SJSA1 (cell line): ENCODE results near the gene ITIH1. TPM values are rescaled to one million over a fixed set of nuclear protein-coding genes. Genes with fewer than 3 reads are reported as not detected.

ENCODE experiments used
- DNase-seq, 2 experiments: peaks; one replicate each; pipeline ENCODE4 v3.0.0-alpha.2; 2015 to 2020; ENCODE audit warnings: low spot score in 2 of 2, low read depth in 1 of 2
- H3K27ac ChIP-seq: fragments of 250-450 bp; sonication (Bioruptor Pico); 2 replicates; pipeline ENCODE4 v1.5.1; 2020; ENCODE audit warnings: mild to moderate bottlenecking, moderate library complexity
- H3K27me3 ChIP-seq: fragments of 250-450 bp; sonication (Bioruptor Pico); replicated peaks from 2 replicates; pipeline ENCODE4 v1.5.1; 2020; ENCODE audit warnings: mild to moderate bottlenecking, moderate library complexity
- H3K36me3 ChIP-seq: fragments of 250-450 bp; sonication (Bioruptor Pico); 2 replicates; pipeline ENCODE4 v1.5.1; 2020; ENCODE audit warnings: mild to moderate bottlenecking
- H3K4me1 ChIP-seq: fragments of 250-450 bp; sonication (Bioruptor Pico); replicated peaks from 2 replicates; pipeline ENCODE4 v1.6.1; 2021; ENCODE audit warnings: mild to moderate bottlenecking
- H3K4me3 ChIP-seq: fragments of 250-450 bp; sonication (Bioruptor Pico); 2 replicates; pipeline ENCODE4 v1.5.1; 2020; ENCODE audit warnings: mild to moderate bottlenecking
- H3K9me3 ChIP-seq: fragments of 250-450 bp; sonication (Bioruptor Pico); replicated peaks from 2 replicates; pipeline ENCODE4 v1.5.1; 2020; ENCODE audit warnings: mild to moderate bottlenecking
- total RNA-seq: library from RNA; depleted of rRNA; stranded (reverse); fragments of >200 nt; shearing (Covaris generic); gene quantifications from 2 replicates; pipeline ENCODE4 v1.2.3, GENCODE V29; 2014

ITIH1 gene
- total RNA-seq, 1 experiment from 2014 or later, result not detected

- no peaks in the 10 kb centered on the region for H3K4me1 ChIP-seq
- no peaks in the 10 kb centered on the region for H3K9me3 ChIP-seq
- H3K36me3 ChIP-seq, result no peaks in the 10 kb centered on the region
- H3K27ac ChIP-seq, result no peak overlapping the region
- DNase-seq, result no peak
- no peak overlapping the region for H3K4me3 ChIP-seq
- H3K27me3 ChIP-seq, result no peaks in the 10 kb centered on the region
These were observed 13.3 kb downstream of the ITIH1 start for GRCh38 chr3:52790741-52791140.

- Histone ChIP-seq H3K4me1 (no peaks in the 10 kb centered on the region), H3K27me3 (no peaks in the 10 kb centered on the region), H3K36me3 (no peaks in the 10 kb centered on the region), H3K27ac (no peak overlapping the region), H3K4me3 (no peak overlapping the region), H3K9me3 (no peaks in the 10 kb centered on the region)
- DNase-seq, result no peak
These were observed 14.0 kb downstream of the ITIH1 start for GRCh38 chr3:52791366-52791765.

- DNase-seq, result no peak
- no peaks in the 10 kb centered on the region for H3K4me1 ChIP-seq
- H3K36me3 ChIP-seq, result no peaks in the 10 kb centered on the region
- no peaks in the 10 kb centered on the region for H3K27me3 ChIP-seq
- H3K4me3 ChIP-seq, result no peak overlapping the region
- no peak overlapping the region for H3K27ac ChIP-seq
- no peaks in the 10 kb centered on the region for H3K9me3 ChIP-seq
These were observed 14.5 kb downstream of the ITIH1 start for GRCh38 chr3:52791928-52792327.

GRCh38 chr3:52792413-52792812, 15.0 kb downstream of the ITIH1 start:
- Histone ChIP-seq H3K27ac (no peak overlapping the region), H3K4me3 (no peak overlapping the region), H3K4me1 (no peaks in the 10 kb centered on the region), H3K27me3 (no peaks in the 10 kb centered on the region), H3K9me3 (no peaks in the 10 kb centered on the region), H3K36me3 (no peaks in the 10 kb centered on the region)
- no peak for DNase-seq

DNA sequence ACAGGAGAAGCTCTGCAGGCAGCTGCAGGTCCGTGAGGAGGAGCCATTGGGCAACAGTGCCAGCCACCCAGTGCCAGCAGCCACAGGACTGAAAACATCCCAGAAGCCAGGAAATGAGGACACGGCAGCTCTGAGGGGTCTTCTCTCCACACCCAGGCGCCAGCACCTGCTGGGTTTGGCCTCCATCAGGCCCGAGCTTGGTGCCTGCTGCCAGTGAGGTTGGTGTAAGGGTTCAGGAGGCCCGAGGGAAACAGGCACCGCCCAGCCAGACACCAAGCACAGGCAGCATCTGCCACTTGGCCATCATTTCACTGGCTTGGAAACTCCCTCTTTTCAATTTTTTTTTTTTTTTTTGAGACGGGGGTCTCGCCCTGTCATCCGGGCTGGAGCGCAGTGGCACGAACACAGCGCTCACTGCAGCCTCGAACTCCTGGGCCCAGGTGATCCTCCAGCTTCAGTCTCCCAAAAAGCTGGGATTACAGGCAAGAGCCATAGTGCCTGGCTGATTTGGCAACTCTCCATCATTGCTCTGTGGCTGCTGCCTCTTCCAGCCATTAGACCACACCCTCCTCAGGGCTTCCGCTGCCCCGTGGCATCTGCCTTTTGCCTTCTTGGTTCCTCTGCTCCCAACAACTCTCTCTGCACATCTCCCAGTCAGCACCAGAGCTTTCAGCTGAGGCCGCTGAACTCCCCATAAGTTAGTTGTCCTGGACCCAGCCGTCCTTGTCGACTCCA, 15.7 kb downstream of the ITIH1 start:
- H3K27ac ChIP-seq, result no peak overlapping the region
- no peaks in the 10 kb centered on the region for H3K9me3 ChIP-seq
- no peak for DNase-seq
- H3K4me3 ChIP-seq, result no peak overlapping the region
- no peaks in the 10 kb centered on the region for H3K36me3 ChIP-seq
- no peaks in the 10 kb centered on the region for H3K27me3 ChIP-seq
- no peaks in the 10 kb centered on the region for H3K4me1 ChIP-seq

GRCh38 chr3:52793702-52794611, 16.6 kb downstream of the ITIH1 start:
- Histone ChIP-seq H3K36me3 (no peaks in the 10 kb centered on the region), H3K9me3 (no peaks in the 10 kb centered on the region), H3K27me3 (no peaks in the 10 kb centered on the region), H3K4me3 (no peak overlapping the region), H3K4me1 (no peaks in the 10 kb centered on the region), H3K27ac (no peak overlapping the region)
- no peak for DNase-seq

- H3K4me3 ChIP-seq, result no peak within 1 kb of the TSS
- H3K4me1 ChIP-seq, result no peaks in the 10 kb centered on the region
- no peaks in the 10 kb centered on the region for H3K9me3 ChIP-seq
- no peak within 1 kb of the TSS for H3K27ac ChIP-seq
- DNase-seq, result no peak
- H3K36me3 ChIP-seq, result no peaks in the 10 kb centered on the region
- no peaks in the 10 kb centered on the region for H3K27me3 ChIP-seq
These were observed 17.3 kb downstream of the ITIH1 start, which contains the start of gene ITIH3 for GRCh38 chr3:52794612-52795099. TSS of gene ITIH3 (plus strand) at chr3:52794796. CDS start at chr3:52794804, 8 bp downstream.

GRCh38 chr3:52795298-52795900, 18.0 kb downstream of the ITIH1 start:
- DNase-seq, result no peak
- Histone ChIP-seq H3K36me3 (no peaks in the 10 kb centered on the region), H3K4me3 (no peak overlapping the region), H3K9me3 (no peaks in the 10 kb centered on the region), H3K27me3 (no peaks in the 10 kb centered on the region), H3K4me1 (no peaks in the 10 kb centered on the region), H3K27ac (no peak overlapping the region)

DNA sequence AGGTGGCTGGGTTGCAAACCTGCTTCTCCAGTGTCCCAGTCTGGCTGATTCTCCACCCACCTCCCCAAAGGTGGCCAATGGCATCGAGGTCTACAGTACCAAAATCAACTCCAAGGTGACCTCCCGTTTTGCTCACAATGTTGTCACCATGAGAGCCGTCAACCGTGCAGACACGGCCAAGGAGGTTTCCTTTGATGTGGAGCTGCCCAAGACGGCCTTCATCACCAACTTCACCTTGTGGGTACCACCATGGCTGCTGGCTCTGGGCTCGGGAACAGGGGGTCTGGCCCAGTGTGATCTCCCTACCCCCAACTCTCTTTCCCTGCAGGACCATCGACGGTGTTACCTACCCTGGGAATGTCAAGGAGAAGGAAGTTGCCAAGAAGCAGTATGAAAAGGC, 19.0 kb downstream of the ITIH1 start:
- Histone ChIP-seq H3K27ac (no peak overlapping the region), H3K9me3 (no peaks in the 10 kb centered on the region), H3K4me3 (no peak overlapping the region), H3K27me3 (no peaks in the 10 kb centered on the region), H3K36me3 (no peaks in the 10 kb centered on the region), H3K4me1 (no peaks in the 10 kb centered on the region; the same call in 1 of the 2 replicates)
- no peak for DNase-seq

- Histone ChIP-seq H3K9me3 (no peaks in the 10 kb centered on the region), H3K27ac (no peak overlapping the region), H3K4me3 (no peak overlapping the region), H3K4me1 (peaks cover 9% of the 10 kb centered on the region), H3K27me3 (no peaks in the 10 kb centered on the region), H3K36me3 (no peaks in the 10 kb centered on the region)
- DNase-seq, result no peak
These were observed 21.1 kb downstream of the ITIH1 start for GRCh38 chr3:52798376-52798977.

GRCh38 chr3:52798978-52799476, 21.6 kb downstream of the ITIH1 start:
- H3K27ac ChIP-seq, result no peak overlapping the region
- H3K36me3 ChIP-seq, result no peaks in the 10 kb centered on the region
- H3K4me1 ChIP-seq, result peaks cover 9% of the 10 kb centered on the region
- no peak for DNase-seq
- no peaks in the 10 kb centered on the region for H3K27me3 ChIP-seq
- H3K9me3 ChIP-seq, result no peaks in the 10 kb centered on the region
- H3K4me3 ChIP-seq, result no peak overlapping the region

GRCh38 chr3:52800079-52800478, 22.7 kb downstream of the ITIH1 start:
- no peak for DNase-seq
- H3K27me3 ChIP-seq, result no peaks in the 10 kb centered on the region
- H3K4me3 ChIP-seq, result no peak overlapping the region
- H3K9me3 ChIP-seq, result no peaks in the 10 kb centered on the region
- no peak overlapping the region for H3K27ac ChIP-seq
- peaks cover 9% of the 10 kb centered on the region for H3K4me1 ChIP-seq
- no peaks in the 10 kb centered on the region for H3K36me3 ChIP-seq

- Histone ChIP-seq H3K27me3 (no peaks in the 10 kb centered on the region), H3K4me1 (peaks cover 9% of the 10 kb centered on the region), H3K9me3 (no peaks in the 10 kb centered on the region), H3K27ac (no peak overlapping the region), H3K36me3 (no peaks in the 10 kb centered on the region), H3K4me3 (no peak overlapping the region)
- DNase-seq, result peak in 1 of 2 experiments; percentile 7
These were observed 24.4 kb downstream of the ITIH1 start for GRCh38 chr3:52801839-52802238.
